Brain pericyte (primary cell): Measurements from ENCODE around the gene HDDC3.

ENCODE experiments used
- DNase-seq: peaks from one replicate; pipeline ENCODE4 v3.0.0-alpha.2; 2012; ENCODE audit warnings: low read depth, low spot score

Gene HDDC3

DNA sequence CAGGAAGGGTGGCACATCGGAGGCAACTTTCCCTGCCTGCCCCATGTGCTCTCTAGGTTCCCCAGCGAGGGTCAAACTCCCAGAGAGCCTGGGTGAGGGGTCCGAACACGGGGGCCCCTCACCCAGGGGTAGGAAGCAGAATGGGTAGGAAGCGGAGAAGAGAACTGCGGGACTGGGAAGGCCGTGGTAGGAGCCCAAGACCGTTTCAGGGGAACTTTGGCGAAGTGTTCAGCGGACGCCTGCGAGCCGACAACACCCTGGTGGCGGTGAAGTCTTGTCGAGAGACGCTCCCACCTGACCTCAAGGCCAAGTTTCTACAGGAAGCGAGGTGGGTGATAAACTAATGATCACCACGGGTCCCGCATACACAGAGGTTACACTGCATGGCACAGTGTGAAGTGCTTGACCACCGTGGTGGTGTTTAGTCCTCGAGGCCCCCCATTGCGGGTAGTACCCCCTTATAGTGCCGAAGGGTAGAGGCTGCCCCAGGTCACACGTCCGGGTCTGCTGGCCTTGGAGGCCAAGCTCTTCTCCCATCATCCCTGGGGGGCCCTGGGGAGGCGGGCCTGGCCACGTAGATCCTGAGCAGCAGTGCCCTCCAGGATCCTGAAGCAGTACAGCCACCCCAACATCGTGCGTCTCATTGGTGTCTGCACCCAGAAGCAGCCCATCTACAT lies 39.7 kb downstream of the HDDC3 start:
- no peak for DNase-seq

DNA sequence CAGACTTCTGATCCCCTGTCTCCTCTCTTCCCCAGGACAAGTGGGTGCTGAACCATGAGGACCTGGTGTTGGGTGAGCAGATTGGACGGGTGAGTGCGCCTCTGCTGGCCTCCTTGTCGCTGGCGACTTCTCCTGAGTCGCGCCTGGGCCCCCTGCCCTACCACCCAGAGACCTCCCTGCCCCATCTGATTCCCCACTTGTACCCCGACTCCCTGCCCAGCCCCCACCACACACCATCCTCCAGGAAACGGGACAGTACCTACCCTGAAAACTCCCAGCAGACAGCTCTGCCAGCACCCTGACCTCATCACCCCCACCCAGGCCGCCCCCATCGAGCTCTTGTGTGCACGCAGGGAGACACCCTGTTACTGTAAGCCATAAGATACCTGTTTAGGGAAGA lies 40.3 kb downstream of the HDDC3 start:
- no peak for DNase-seq

DNA sequence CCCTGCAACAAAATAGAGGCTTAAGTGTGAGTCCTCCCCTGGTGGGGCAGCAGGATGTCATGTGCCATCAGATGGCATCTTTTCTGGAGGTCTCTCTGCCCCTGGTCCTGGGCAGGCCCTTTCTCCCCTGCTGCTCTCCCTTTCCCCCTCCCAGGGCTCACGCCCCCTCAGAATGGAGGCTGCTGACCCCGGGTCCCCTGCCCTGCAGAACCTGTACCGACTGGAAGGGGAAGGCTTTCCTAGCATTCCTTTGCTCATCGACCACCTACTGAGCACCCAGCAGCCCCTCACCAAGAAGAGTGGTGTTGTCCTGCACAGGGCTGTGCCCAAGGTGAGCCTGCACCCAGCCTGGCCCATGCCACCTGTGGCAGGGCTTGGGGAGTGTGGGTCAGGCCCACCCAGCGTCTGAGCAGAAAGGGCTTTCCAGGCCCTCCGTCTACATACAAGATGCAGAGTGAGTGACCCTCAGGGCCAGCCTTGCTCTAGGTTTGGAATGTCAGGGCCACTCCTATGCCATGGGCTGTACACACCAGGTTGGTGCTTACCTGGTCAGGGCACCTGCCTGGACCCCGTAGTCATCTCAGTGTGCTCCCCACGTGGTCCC lies 40.9 kb downstream of the HDDC3 start:
- DNase-seq: no peak

DNA sequence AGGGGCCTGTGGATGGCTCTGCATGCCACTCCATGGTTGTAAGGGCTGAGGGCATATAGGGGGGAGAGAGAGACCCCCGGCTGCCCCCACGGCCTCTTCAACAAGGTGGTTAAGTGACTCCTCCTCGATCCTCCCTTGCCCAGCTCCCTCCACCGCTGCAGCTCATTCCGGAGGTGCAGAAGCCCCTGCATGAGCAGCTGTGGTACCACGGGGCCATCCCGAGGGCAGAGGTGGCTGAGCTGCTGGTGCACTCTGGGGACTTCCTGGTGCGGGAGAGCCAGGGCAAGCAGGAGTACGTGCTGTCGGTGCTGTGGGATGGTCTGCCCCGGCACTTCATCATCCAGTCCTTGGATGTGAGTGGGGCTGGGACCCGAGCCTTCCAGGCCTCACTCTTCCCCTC lies 41.5 kb downstream of the HDDC3 start:
- no peak for DNase-seq

DNA sequence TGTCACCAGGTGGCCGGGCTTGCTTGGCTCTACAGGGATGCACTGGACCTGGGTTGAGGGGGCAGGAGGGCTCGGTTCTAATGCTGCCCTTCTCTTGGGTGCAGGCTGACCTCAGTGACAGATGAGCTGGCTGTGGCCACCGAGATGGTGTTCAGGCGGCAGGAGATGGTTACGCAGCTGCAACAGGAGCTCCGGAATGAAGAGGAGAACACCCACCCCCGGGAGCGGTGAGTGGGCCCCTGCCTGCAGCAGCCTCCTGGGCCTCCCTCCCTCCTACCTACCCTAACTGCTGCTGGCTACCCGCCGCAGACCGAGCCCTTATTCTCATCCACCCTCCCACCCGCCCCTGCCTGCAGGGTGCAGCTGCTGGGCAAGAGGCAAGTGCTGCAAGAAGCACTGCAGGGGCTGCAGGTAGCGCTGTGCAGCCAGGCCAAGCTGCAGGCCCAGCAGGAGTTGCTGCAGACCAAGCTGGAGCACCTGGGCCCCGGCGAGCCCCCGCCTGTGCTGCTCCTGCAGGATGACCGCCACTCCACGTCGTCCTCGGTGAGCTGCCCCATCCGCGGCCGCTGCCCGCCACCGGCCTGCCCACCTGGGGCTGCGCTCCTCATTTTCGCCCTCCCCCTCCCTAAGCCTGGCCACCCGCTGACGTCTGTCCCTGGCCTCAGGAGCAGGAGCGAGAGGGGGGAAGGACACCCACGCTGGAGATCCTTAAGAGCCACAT lies 42.5 kb downstream of the HDDC3 start:
- no peak for DNase-seq

DNA sequence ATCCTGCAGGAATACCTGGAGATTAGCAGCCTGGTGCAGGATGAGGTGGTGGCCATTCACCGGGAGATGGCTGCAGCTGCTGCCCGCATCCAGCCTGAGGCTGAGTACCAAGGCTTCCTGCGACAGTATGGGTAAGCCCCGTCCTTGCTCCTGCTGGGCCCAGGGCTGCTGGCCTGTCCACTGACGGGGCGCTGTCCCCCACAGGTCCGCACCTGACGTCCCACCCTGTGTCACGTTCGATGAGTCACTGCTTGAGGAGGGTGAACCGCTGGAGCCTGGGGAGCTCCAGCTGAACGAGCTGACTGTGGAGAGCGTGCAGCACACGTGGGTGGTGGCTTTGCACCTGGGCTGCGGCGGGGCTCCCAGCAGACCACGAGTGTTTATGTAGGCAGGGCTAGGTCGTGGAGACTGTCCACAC lies 43.0 kb downstream of the HDDC3 start:
- DNase-seq: no peak

DNA sequence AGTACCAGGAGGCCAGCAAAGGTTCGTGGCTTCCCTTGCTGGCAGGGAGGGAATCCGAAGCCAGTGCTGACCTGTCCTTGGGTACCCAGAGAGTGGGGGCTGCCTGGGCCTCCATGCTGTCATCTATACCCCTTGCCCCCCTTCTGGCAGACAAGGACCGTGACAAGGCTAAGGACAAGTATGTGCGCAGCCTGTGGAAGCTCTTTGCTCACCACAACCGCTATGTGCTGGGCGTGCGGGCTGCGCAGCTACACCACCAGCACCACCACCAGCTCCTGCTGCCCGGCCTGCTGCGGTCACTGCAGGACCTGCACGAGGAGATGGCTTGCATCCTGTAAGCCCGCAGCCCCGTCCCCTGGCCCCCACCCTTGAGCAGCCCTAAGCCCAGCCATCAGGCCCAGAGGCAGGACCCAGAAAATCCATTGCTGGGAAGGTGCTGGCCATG lies 45.3 kb downstream of the HDDC3 start:
- no peak for DNase-seq

DNA sequence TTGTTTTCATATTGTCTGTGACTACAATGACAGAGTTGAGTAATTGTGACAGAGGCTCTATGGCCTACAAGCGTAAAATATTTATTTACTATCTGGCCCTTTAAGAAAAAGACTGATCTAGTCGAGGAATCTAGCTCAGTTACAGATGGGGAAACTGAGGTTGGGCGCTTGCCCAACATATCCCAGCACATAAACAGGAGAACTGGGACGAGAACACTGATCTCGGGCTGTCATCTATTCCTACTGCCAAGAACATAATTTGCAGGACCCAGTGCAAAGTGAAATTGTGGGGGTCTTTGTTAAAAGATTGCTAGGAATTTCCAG lies 46.1 kb downstream of the HDDC3 start:
- no peak for DNase-seq

DNA sequence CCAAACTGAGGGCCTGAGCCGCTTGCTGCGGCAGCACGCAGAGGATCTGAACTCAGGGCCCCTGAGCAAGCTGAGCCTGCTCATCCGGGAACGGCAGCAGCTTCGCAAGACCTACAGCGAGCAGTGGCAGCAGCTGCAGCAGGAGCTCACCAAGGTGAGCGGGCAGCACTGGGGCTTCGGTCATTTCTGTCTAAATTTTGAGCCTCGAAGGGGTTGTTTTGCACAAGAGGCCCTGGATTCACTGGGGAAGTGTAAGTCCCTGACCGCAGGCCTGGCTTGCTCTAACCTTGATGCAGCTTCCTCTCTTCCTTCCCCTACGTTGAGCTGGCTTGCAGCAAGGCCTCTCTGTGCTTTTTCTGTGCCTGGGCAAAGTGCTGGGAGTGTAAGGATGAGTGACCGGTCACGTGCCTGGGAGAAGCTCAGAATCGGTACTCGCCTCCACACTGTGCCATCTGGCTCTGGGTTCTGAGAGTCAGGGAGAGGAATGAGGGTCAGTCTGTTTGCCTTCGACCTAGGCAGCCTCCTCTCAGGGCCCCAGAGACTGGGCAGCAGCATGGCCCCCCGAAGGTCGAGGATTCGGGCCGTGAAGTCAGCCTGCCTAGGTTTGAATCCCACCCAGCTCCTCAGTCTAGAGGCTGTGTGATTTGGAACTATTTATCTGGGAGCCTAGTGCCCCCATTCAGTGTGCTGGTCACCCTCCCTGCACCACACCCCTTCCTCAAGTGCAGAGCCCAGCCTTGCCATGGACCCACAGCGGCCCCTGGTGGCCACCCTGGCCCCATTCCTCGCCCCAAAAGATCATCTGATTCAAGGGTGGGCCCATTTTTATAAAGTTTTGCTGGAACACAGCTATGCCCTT lies 46.7 kb downstream of the HDDC3 start:
- no peak for DNase-seq

DNA sequence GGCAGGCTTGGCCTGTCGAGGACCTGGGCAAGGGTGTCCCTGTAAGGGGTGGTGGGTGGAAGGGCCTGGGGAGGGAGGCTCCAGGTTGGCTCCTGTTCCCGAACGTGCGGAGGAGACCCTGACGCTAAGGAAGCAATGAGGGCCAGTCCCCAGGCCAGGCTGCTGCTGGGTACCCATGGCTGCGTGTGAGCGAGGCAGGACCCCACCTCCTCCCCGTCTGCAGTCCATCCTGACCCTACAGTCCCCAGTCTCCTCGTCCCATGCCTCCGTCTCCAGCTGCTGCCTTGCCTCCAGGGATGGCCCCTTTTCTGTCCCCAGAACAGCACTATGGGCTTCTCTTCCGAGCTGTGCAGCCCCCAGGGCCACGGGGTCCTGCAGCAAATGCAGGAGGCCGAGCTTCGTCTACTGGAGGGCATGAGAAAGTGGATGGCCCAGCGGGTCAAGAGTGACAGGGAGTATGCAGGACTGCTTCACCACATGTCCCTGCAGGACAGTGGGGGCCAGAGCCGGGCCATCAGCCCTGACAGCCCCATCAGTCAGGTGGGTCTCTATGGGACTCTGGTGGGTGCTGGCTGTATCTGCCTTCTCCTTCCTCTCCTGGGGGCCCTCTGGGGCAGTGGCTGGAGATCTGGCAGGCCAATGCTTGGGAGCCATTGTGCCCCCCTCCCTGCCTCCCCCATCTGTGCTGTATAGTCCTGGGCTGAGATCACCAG lies 47.5 kb downstream of the HDDC3 start:
- DNase-seq: no peak

DNA sequence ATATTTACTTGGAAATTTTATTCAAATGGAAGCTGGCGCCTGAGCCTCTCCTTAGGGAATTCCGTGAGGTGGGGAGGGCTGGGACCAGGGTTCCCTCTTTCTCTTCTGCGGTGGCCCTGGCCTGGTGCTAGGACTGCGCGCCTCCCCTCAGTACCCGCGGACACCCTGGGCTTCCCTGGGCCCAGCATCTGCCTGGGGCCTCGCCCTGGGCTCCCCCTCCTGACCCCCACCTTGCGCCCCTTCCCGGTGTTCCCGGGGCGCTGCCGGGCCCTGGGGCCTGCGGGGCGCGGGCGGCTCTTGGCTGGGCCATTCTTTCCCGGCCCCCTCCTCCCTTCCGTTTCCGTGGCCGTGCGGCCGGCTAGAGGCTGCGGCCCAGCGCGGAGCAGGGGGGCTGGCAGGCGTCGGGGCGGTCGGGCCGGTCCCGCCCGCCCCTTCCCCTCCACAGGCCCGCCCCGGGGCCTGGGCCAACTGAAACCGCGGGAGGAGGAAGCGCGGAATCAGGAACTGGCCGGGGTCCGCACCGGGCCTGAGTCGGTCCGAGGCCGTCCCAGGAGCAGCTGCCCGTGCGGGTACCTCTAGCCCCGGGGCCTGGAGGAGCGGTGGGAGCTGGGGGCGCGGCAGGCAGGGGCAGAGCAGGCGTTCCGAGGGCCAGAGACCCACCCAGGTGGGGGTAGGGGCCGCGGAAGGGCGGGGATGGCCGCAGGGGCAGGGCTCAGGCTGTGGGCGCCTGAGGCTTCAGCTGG lies 48.2 kb downstream of the HDDC3 start, which contains the start of gene FES:
Gene FES (plus strand): TSS at position 529 of the 743 bp plus-strand sequence. CDS start 542 bp downstream, outside the sequence.
- no peak for DNase-seq

DNA sequence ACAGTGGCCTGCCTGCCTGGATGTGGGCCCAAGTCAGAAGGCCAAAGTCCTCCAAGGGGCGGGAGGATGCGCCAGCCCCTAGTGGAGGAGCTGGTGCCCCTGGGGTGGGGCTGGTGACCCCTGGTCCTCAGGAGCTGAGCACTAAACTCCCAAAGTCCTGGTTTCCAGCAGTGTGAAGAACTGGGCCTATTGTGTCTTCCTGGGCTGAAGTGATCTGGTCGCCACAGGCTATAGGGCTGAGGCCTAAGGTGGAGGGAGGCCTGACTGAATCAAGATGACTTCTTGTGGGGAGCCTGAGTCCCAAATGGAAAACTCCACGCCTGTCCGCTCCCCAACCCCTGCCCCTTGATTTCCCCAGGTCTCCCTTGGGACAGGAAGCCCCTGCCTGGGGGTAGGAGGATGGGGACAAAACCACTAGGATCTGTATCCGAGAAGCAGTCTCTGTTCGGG lies 48.8 kb downstream of the HDDC3 start:
- DNase-seq: no peak

DNA sequence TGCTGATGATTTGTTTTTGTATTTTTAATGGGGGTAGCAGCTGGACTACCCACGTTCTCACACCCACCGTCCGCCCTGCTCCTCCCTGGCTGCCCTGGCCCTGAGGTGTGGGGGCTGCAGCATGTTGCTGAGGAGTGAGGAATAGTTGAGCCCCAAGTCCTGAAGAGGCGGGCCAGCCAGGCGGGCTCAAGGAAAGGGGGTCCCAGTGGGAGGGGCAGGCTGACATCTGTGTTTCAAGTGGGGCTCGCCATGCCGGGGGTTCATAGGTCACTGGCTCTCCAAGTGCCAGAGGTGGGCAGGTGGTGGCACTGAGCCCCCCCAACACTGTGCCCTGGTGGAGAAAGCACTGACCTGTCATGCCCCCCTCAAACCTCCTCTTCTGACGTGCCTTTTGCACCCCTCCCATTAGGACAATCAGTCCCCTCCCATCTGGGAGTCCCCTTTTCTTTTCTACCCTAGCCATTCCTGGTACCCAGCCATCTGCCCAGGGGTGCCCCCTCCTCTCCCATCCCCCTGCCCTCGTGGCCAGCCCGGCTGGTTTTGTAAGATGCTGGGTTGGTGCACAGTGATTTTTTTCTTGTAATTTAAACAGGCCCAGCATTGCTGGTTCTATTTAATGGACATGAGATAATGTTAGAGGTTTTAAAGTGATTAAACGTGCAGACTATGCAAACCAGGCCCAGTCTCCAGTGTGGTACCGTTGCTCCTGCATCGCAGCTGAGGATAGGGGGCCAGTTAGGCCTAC lies 49.4 kb downstream of the HDDC3 start:
- DNase-seq: no peak

DNA sequence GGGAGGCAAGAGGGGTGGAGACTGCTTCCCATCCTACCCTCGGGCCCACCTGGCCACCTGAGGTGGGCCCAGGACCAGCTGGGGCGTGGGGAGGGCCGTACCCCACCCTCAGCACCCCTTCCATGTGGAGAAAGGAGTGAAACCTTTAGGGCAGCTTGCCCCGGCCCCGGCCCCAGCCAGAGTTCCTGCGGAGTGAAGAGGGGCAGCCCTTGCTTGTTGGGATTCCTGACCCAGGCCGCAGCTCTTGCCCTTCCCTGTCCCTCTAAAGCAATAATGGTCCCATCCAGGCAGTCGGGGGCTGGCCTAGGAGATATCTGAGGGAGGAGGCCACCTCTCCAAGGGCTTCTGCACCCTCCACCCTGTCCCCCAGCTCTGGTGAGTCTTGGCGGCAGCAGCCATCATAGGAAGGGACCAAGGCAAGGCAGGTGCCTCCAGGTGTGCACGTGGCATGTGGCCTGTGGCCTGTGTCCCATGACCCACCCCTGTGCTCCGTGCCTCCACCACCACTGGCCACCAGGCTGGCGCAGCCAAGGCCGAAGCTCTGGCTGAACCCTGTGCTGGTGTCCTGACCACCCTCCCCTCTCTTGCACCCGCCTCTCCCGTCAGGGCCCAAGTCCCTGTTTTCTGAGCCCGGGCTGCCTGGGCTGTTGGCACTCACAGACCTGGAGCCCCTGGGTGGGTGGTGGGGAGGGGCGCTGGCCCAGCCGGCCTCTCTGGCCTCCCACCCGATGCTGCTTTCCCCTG lies 50.2 kb downstream of the HDDC3 start:
- DNase-seq: no peak

DNA sequence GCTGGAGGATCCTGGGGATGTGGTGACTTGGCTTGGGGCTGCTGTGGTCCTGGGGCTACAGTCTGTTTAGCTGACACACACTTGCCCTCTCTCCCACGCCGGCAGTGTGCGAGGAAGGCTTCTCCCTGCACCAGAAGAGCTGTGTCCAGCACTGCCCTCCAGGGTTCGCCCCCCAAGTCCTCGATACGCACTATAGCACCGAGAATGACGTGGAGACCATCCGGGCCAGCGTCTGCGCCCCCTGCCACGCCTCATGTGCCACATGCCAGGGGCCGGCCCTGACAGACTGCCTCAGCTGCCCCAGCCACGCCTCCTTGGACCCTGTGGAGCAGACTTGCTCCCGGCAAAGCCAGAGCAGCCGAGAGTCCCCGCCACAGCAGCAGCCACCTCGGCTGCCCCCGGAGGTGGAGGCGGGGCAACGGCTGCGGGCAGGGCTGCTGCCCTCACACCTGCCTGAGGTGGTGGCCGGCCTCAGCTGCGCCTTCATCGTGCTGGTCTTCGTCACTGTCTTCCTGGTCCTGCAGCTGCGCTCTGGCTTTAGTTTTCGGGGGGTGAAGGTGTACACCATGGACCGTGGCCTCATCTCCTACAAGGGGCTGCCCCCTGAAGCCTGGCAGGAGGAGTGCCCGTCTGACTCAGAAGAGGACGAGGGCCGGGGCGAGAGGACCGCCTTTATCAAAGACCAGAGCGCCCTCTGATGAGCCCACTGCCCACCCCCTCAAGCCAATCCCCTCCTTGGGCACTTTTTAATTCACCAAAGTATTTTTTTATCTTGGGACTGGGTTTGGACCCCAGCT lies 51.0 kb downstream of the HDDC3 start:
- DNase-seq: no peak

DNA sequence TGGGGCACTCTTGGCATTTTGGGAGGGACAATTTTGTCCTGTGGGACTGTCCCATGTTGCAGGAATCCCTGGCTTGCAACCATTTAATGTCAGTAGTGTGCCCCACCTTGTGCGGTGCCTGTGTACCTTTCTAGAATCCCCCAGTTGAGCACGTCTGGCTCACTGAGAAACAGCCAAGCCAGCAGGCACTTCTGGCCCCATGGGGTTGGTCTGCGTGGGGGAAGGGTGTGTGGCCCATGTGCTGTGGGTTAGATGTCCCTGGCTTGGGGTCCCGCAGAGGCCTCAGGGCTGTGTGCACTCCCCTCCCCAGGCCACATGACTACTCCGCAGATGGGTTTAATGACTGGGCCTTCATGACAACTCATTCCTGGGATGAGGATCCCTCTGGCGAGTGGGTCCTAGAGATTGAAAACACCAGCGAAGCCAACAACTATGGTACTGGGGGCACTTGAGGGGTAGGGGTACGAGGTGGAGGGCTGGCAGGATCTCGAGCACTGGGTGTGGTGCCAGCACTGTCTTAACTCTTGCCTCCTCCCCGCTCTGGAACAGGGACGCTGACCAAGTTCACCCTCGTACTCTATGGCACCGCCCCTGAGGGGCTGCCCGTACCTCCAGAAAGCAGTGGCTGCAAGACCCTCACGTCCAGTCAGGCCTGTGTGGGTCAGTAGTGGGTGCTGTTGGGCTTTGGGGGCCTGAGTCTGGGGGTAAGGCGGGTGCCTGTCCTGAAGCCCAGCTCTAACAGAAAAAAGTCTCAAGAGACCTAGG lies 51.8 kb downstream of the HDDC3 start:
- DNase-seq: no peak
